Lung (tissue), 12 donors: ENCODE measurements around the gene AOAH. TPM values are rescaled to one million over a fixed set of nuclear protein-coding genes. Genes with fewer than 3 reads are reported as not detected.
"Not testable (repeated sequence)": the region's sequence is repeated elsewhere in the genome, so short reads cannot be mapped to it uniquely, and the experiment has no call there.

ENCODE experiments used
- ATAC-seq: fragments of 200-7000 bp; cut with Tn5 transposase; one replicate; pipeline ENCODE4 v1.9.1; 2020; ENCODE audit warnings: moderate number of reproducible peaks; ENCODE audit not compliant: insufficient read depth, low FRiP score
- DNase-seq, 3 donors: peaks; one replicate each; pipeline ENCODE4 v3.0.0-alpha.2; 2013 to 2017
- H3K27ac ChIP-seq, 2 donors: one replicate each; pipeline ENCODE4 v1.5.1; 2013; ENCODE audit warnings: mild to moderate bottlenecking in 2 of 2, moderate library complexity in 2 of 2, control low read depth in 1 of 2, inconsistent platforms in 1 of 2, low read depth in 1 of 2, low read length in 1 of 2
- H3K27me3 ChIP-seq, 3 donors: one replicate each; pipeline ENCODE4 v1.5.1; 2013; ENCODE audit warnings: low read length in 2 of 3; ENCODE audit not compliant: control insufficient read depth in 3 of 3, insufficient read depth in 3 of 3
- H3K36me3 ChIP-seq, 4 donors: one replicate each; pipeline ENCODE4 v1.5.1; 2013; ENCODE audit warnings: low read length in 4 of 4, mild to moderate bottlenecking in 1 of 4, moderate library complexity in 1 of 4; ENCODE audit not compliant: control insufficient read depth in 4 of 4, insufficient read depth in 4 of 4
- H3K4me1 ChIP-seq, 5 donors: one replicate each; pipeline ENCODE4 v1.5.1; 2013; ENCODE audit warnings: low read length in 5 of 5, mild to moderate bottlenecking in 2 of 5, moderate library complexity in 1 of 5; ENCODE audit not compliant: control insufficient read depth in 5 of 5, insufficient read depth in 5 of 5
- H3K4me3 ChIP-seq: one replicate; pipeline ENCODE4 v1.5.1; 2013; ENCODE audit warnings: mild to moderate bottlenecking, control low read depth, moderate library complexity
- H3K9ac ChIP-seq, 2 donors: one replicate each; pipeline ENCODE4 v1.5.1; 2013; ENCODE audit warnings: low read length in 2 of 2, control low read depth in 1 of 2; ENCODE audit not compliant: insufficient read depth in 1 of 2
- H3K9me3 ChIP-seq, 4 donors: one replicate each; pipeline ENCODE4 v1.5.1; 2013; ENCODE audit warnings: low read length in 3 of 4, mild to moderate bottlenecking in 1 of 4, moderate library complexity in 1 of 4; ENCODE audit not compliant: control insufficient read depth in 4 of 4, insufficient read depth in 3 of 4
- CTCF ChIP-seq: IDR thresholded peaks from 2 replicates; pipeline ENCODE4 v1.5.1; 2012; ENCODE audit warnings: mild to moderate bottlenecking; ENCODE audit errors: control extremely low read depth, extremely low read depth
- WGBS, 2 donors: extraction: QIAGEN DNeasy Blood & Tissue Kit; methylation state at CpG; one replicate each; pipeline ENCODE4 v1.1.7; 2013; 5-methylcytosine and 5-hydroxymethylcytosine counted together
- polyA plus RNA-seq, 2 donors: library from polyadenylated mRNA; stranded (reverse); fragments of 200-250 nt; gene quantifications; one replicate each; pipeline ENCODE4 v1.2.1, GENCODE V29; 2013
- total RNA-seq, 2 donors: library from RNA; depleted of rRNA in 1 of 2; stranded (reverse); fragments of >200 nt in 1 of 2; gene quantifications; one replicate each; pipeline ENCODE4 v1.2.1, GENCODE V29; 2014 to 2021
- donor health status: control.
- donor health status: control.
- donor health status: Bipolar disorder and iron deficiency.
- donor health status: healthy.
- donor health status: DM: yes; HTN: yes; CAD: no.

Gene AOAH
- total and polyA plus RNA-seq, 4 donors, result 4.7 to 36.4 (median 29.0) TPM

- no peak for TF ChIP-seq CTCF
- H3K9ac ChIP-seq, result no peak overlapping the region
- no peaks in the 10 kb centered on the region for H3K9me3 ChIP-seq
- H3K4me3 ChIP-seq, result no peak overlapping the region
- WGBS, 2 donors, result 85 to 92% methylated on average over 4 of the region's 4 CpGs
- no peak for DNase-seq
- ATAC-seq, result no peak
- H3K27ac ChIP-seq, result no peak overlapping the region
- no peaks in the 10 kb centered on the region for H3K36me3 ChIP-seq
- H3K4me1 ChIP-seq, result no peaks in the 10 kb centered on the region
- H3K27me3 ChIP-seq, result no peaks in the 10 kb centered on the region
Observed at GRCh38 chr7:36723291-36723690, 1.0 kb downstream of the AOAH start.

DNA sequence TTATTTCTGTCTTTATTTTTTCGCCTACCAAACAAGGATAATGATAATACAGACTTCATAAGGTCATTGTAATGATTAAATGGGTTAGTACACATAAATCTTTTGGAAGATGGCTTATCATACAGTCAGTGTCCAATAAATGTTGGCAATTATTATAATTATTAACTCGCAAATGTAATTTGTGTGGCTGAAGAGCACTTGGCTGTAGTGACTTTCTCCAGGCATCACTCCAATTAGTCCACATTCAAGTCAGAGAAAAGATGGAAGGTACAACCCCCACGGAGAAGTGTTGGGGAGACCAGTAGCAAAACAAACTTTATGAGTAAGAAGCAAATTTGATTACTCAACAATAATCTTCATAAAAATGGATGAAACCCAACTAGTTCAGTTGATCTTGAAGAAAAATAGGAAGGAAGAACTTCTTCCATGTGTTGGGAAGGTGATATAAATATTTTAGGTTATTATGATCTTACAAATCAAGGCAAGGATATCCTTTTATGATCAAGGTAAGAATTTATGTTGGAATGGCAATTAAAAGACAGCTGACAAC is 5.1 kb downstream of the AOAH start:
- no peak overlapping the region for H3K4me3 ChIP-seq
- H3K36me3 ChIP-seq, result no peaks in the 10 kb centered on the region
- WGBS, 2 donors, result 66 to 86% methylated on average over 3 of the region's 3 CpGs
- H3K27ac ChIP-seq, result no peak overlapping the region
- ATAC-seq (no peak), DNase-seq (no peak)
- no peaks in the 10 kb centered on the region for H3K9me3 ChIP-seq
- no peak for TF ChIP-seq CTCF
- no peaks in the 10 kb centered on the region for H3K4me1 ChIP-seq
- no peaks in the 10 kb centered on the region for H3K27me3 ChIP-seq
- H3K9ac ChIP-seq, result no peak overlapping the region

DNA sequence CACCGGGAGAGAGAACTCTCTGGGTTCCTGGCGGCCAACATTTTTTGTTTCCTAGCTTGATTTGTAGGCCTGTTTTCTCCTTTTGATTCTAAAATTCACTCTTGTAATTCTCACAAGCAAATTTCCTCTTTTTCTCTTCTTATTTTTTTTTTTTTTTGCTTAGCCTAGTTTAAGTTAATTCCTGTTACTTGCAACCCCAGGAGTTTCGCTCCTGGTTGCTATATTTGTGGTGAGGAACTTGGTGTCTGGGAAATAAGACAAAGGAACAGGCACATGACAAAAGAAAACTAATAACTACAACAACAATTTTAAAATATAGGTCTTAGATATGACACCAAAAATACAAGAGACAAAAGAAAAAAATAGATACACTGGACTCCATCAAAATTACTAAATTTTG is 6.7 kb downstream of the AOAH start:
- 64 to 70% methylated on average over 3 of the region's 3 CpGs for WGBS, 2 donors
- H3K4me1 ChIP-seq, result no peaks in the 10 kb centered on the region
- no peaks in the 10 kb centered on the region for H3K9me3 ChIP-seq
- no peak overlapping the region for H3K4me3 ChIP-seq
- H3K27ac ChIP-seq, result peak overlapping the region in 1 of 2 donors; percentile 20
- ATAC-seq (no peak), DNase-seq (no peak)
- H3K36me3 ChIP-seq, result no peaks in the 10 kb centered on the region
- no peaks in the 10 kb centered on the region for H3K27me3 ChIP-seq
- H3K9ac ChIP-seq, result no peak overlapping the region
- no peak for TF ChIP-seq CTCF

GRCh38 chr7:36716802-36717201 is 7.5 kb downstream of the AOAH start:
- peak overlapping the region in 1 of 2 donors; percentile 20 for H3K27ac ChIP-seq
- not testable (repeated sequence) for H3K4me1 ChIP-seq, H3K9ac ChIP-seq, ATAC-seq, H3K36me3 ChIP-seq, H3K4me3 ChIP-seq, DNase-seq, H3K9me3 ChIP-seq, H3K27me3 ChIP-seq
- 89 to 91% methylated on average over 8 of the region's 8 CpGs for WGBS, 2 donors
